GM23338 (cell line): ENCODE results near the gene LMAN1L. TPM values are rescaled to one million over a fixed set of nuclear protein-coding genes. Genes with fewer than 3 reads are reported as not detected.

Experiments
- ATAC-seq: fragments of 200-7000 bp; cut with Tn5 transposase; 3 replicates; pipeline ENCODE4 v1.9.1; 2020
- DNase-seq: peaks from one replicate; pipeline ENCODE4 v3.0.0-alpha.2; 2015; ENCODE audit warnings: low spot score
- H2AFZ ChIP-seq: fragments of 200-600 bp; sonication (generic); 2 replicates; pipeline ENCODE4 v1.8.0; 2016; ENCODE audit warnings: antibody characterized with exemption, mild to moderate bottlenecking, moderate library complexity
- H3F3A ChIP-seq: fragments of 200-600 bp; sonication (generic); replicated peaks from 2 replicates; pipeline ENCODE4 v1.8.0; 2017; ENCODE audit warnings: antibody characterized with exemption, mixed run types, low read depth
- H3K27ac ChIP-seq: fragments of 200-600 bp; sonication (generic); 2 replicates; pipeline ENCODE4 v1.6.1; 2016; ENCODE audit warnings: low read depth
- H3K27me3 ChIP-seq: fragments of 200-600 bp; sonication (generic); 2 replicates; pipeline ENCODE4 v1.8.0; 2016; ENCODE audit warnings: mild to moderate bottlenecking, mixed run types, moderate library complexity; ENCODE audit not compliant: insufficient read depth
- H3K36me3 ChIP-seq: fragments of 200-600 bp; sonication (generic); 2 replicates; pipeline ENCODE4 v1.8.0; 2016; ENCODE audit warnings: mild to moderate bottlenecking; ENCODE audit not compliant: insufficient read depth
- H3K4me1 ChIP-seq: fragments of 200-600 bp; sonication (generic); 2 replicates; pipeline ENCODE4 v1.8.0; 2016; ENCODE audit warnings: mild to moderate bottlenecking, moderate library complexity; ENCODE audit not compliant: insufficient read depth
- H3K4me2 ChIP-seq: fragments of 200-600 bp; sonication (generic); 2 replicates; pipeline ENCODE4 v1.7.1; 2017; ENCODE audit warnings: mixed run types
- H3K4me3 ChIP-seq: fragments of 200-600 bp; sonication (generic); 2 replicates; pipeline ENCODE4 v1.6.1; 2016; ENCODE audit warnings: mixed run types
- H3K79me2 ChIP-seq: fragments of 200-600 bp; sonication (generic); replicated peaks from 2 replicates; pipeline ENCODE4 v1.8.0; 2017; ENCODE audit warnings: mild to moderate bottlenecking; ENCODE audit not compliant: insufficient read depth
- H3K9me2 ChIP-seq: fragments of 200-600 bp; sonication (generic); 2 replicates; pipeline ENCODE4 v1.8.0; 2017; ENCODE audit not compliant: insufficient read depth
- H4K20me1 ChIP-seq: fragments of 200-600 bp; sonication (generic); replicated peaks from 2 replicates; pipeline ENCODE4 v1.8.0; 2017; ENCODE audit warnings: mild to moderate bottlenecking; ENCODE audit not compliant: insufficient read depth
- H3K27ac Mint-ChIP-seq: 2 replicates; pipeline ENCODE4 v1.8.0; 2020; ENCODE audit warnings: inconsistent platforms, mild to moderate bottlenecking, moderate library complexity, mixed read lengths
- H3K27me3 Mint-ChIP-seq: 3 replicates; pipeline ENCODE4 v1.8.0; 2022; ENCODE audit warnings: low read depth, mild to moderate bottlenecking, moderate library complexity, mixed read lengths, inconsistent platforms; ENCODE audit not compliant: insufficient read depth, poor library complexity
- H3K36me3 Mint-ChIP-seq: 3 replicates; pipeline ENCODE4 v1.8.0; 2021; ENCODE audit warnings: low read depth, mild to moderate bottlenecking, inconsistent platforms, moderate library complexity, mixed read lengths
- H3K4me1 Mint-ChIP-seq: 3 replicates; pipeline ENCODE4 v1.8.0; 2020; ENCODE audit warnings: mild to moderate bottlenecking, inconsistent platforms, mixed read lengths
- H3K4me3 Mint-ChIP-seq: 3 replicates; pipeline ENCODE4 v1.8.0; 2021; ENCODE audit warnings: moderate library complexity, mild to moderate bottlenecking, inconsistent platforms, mixed read lengths
- H3K9me3 Mint-ChIP-seq: 3 replicates; pipeline ENCODE4 v1.8.0; 2020; ENCODE audit warnings: moderate library complexity, mild to moderate bottlenecking, inconsistent platforms, mixed read lengths
- CREB1 ChIP-seq: fragments of 250-450 bp; sonication (Bioruptor Pico); IDR thresholded peaks from 2 replicates; pipeline ENCODE4 v1.5.0; 2020; ENCODE audit warnings: low read depth, mild to moderate bottlenecking, moderate library complexity
- ETS1 ChIP-seq: IDR thresholded peaks from 2 replicates; pipeline ENCODE4 v1.6.1; 2016; ENCODE audit warnings: antibody characterized with exemption
- EZH2 ChIP-seq: fragments of 200-600 bp; sonication (generic); IDR thresholded peaks from one replicate; pipeline ENCODE4 v1.8.0; 2017; ENCODE audit warnings: antibody characterized with exemption, mild to moderate bottlenecking, low read depth; ENCODE audit not compliant: unreplicated experiment
- EZH2phosphoT487 ChIP-seq: fragments of 200-600 bp; sonication (generic); IDR thresholded peaks from one replicate; pipeline ENCODE4 v1.8.1; 2018; ENCODE audit warnings: antibody characterized with exemption; ENCODE audit not compliant: unreplicated experiment
- JUNB ChIP-seq: IDR thresholded peaks from one replicate; pipeline ENCODE4 v1.6.1; 2016; ENCODE audit warnings: antibody characterized with exemption; ENCODE audit not compliant: unreplicated experiment
- NANOG ChIP-seq: IDR thresholded peaks from 2 replicates; pipeline ENCODE4 v1.6.1; 2016; ENCODE audit warnings: antibody characterized with exemption, borderline replicate concordance
- POLR2AphosphoS5 ChIP-seq: IDR thresholded peaks from 2 replicates; pipeline ENCODE4 v1.6.1; 2016; ENCODE audit warnings: antibody characterized with exemption, low read depth
- REST ChIP-seq: IDR thresholded peaks from one replicate; pipeline ENCODE4 v1.6.1; 2018; ENCODE audit warnings: antibody characterized with exemption; ENCODE audit not compliant: unreplicated experiment
- STAT1 ChIP-seq: IDR thresholded peaks from one replicate; pipeline ENCODE4 v1.6.1; 2016; ENCODE audit warnings: antibody characterized with exemption; ENCODE audit not compliant: unreplicated experiment
- ZNF114 ChIP-seq: fragments of 250-450 bp; sonication (Bioruptor Pico); IDR thresholded peaks from 2 replicates; pipeline ENCODE4 v1.5.0; 2020; ENCODE audit warnings: mild to moderate bottlenecking, moderate library complexity
- polyA plus RNA-seq: library from polyadenylated mRNA; unstranded; fragments of >200 nt; fragmentation: Nextera tagmentation; extraction: Ambion mirVana; gene quantifications from 2 replicates; pipeline ENCODE4 v1.2.1, GENCODE V29; 2016
- total RNA-seq: library from RNA; depleted of rRNA; stranded (reverse); fragments of >200 nt; shearing (Covaris generic); gene quantifications from 2 replicates; pipeline ENCODE4 v1.2.3, GENCODE V29; 2014
- TF ChIP-seq, protein P1 (sequence below), 2 experiments: fragments of 200-600 bp in 1 of 2; sonication (generic) in 1 of 2; conservative IDR thresholded peaks; 2 replicates each; pipeline versions ENCODE4 v1.5.1 to v1.6.1; 2016 to 2017; ENCODE audit warnings: antibody characterized with exemption in 2 of 2, low read depth in 2 of 2, mild to moderate bottlenecking in 2 of 2, moderate library complexity in 1 of 2
- TF ChIP-seq, protein P2 (sequence below): fragments of 250-450 bp; sonication (Bioruptor Pico); IDR thresholded peaks from 2 replicates; pipeline ENCODE4 v1.5.0; 2020; ENCODE audit warnings: mild to moderate bottlenecking, moderate library complexity

The LMAN1L gene
- total and polyA plus RNA-seq, 2 experiments from 2014 or later: not detected

- Histone ChIP-seq H3K4me3 (no peak overlapping the region), H3K27ac (no peak overlapping the region), H3K27me3 (no peaks in the 10 kb centered on the region), H4K20me1 (peaks cover 50% of the 10 kb centered on the region), H3K79me2 (peaks cover 16% of the 10 kb centered on the region), H3K4me2 (peak overlapping the region; percentile 69), H2AFZ (no peak overlapping the region), H3K9me2 (no peaks in the 10 kb centered on the region), H3K4me1 (peaks cover 26% of the 10 kb centered on the region), H3K36me3 (no peaks in the 10 kb centered on the region), H3F3A (peaks cover 7% of the 10 kb centered on the region)
- H3K36me3 Mint-ChIP-seq: no peaks in the 10 kb centered on the region
- peak; percentile 60 for DNase-seq
- TF ChIP-seq NANOG (no peak), ZNF114 (no peak), EZH2phosphoT487 (no peak), JUNB (no peak), CREB1 (CRISPR knock-in tag) (no peak), POLR2AphosphoS5 (no peak), EZH2 (no peak), ETS1 (no peak), REST (no peak), STAT1 (no peak)
- TF ChIP-seq, protein P1, sequence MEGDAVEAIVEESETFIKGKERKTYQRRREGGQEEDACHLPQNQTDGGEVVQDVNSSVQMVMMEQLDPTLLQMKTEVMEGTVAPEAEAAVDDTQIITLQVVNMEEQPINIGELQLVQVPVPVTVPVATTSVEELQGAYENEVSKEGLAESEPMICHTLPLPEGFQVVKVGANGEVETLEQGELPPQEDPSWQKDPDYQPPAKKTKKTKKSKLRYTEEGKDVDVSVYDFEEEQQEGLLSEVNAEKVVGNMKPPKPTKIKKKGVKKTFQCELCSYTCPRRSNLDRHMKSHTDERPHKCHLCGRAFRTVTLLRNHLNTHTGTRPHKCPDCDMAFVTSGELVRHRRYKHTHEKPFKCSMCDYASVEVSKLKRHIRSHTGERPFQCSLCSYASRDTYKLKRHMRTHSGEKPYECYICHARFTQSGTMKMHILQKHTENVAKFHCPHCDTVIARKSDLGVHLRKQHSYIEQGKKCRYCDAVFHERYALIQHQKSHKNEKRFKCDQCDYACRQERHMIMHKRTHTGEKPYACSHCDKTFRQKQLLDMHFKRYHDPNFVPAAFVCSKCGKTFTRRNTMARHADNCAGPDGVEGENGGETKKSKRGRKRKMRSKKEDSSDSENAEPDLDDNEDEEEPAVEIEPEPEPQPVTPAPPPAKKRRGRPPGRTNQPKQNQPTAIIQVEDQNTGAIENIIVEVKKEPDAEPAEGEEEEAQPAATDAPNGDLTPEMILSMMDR (conservative IDR thresholded peaks at IDR 0.05; ENCODE audit: low read depth in 2 of 2): no peak
- TF ChIP-seq, protein P2, sequence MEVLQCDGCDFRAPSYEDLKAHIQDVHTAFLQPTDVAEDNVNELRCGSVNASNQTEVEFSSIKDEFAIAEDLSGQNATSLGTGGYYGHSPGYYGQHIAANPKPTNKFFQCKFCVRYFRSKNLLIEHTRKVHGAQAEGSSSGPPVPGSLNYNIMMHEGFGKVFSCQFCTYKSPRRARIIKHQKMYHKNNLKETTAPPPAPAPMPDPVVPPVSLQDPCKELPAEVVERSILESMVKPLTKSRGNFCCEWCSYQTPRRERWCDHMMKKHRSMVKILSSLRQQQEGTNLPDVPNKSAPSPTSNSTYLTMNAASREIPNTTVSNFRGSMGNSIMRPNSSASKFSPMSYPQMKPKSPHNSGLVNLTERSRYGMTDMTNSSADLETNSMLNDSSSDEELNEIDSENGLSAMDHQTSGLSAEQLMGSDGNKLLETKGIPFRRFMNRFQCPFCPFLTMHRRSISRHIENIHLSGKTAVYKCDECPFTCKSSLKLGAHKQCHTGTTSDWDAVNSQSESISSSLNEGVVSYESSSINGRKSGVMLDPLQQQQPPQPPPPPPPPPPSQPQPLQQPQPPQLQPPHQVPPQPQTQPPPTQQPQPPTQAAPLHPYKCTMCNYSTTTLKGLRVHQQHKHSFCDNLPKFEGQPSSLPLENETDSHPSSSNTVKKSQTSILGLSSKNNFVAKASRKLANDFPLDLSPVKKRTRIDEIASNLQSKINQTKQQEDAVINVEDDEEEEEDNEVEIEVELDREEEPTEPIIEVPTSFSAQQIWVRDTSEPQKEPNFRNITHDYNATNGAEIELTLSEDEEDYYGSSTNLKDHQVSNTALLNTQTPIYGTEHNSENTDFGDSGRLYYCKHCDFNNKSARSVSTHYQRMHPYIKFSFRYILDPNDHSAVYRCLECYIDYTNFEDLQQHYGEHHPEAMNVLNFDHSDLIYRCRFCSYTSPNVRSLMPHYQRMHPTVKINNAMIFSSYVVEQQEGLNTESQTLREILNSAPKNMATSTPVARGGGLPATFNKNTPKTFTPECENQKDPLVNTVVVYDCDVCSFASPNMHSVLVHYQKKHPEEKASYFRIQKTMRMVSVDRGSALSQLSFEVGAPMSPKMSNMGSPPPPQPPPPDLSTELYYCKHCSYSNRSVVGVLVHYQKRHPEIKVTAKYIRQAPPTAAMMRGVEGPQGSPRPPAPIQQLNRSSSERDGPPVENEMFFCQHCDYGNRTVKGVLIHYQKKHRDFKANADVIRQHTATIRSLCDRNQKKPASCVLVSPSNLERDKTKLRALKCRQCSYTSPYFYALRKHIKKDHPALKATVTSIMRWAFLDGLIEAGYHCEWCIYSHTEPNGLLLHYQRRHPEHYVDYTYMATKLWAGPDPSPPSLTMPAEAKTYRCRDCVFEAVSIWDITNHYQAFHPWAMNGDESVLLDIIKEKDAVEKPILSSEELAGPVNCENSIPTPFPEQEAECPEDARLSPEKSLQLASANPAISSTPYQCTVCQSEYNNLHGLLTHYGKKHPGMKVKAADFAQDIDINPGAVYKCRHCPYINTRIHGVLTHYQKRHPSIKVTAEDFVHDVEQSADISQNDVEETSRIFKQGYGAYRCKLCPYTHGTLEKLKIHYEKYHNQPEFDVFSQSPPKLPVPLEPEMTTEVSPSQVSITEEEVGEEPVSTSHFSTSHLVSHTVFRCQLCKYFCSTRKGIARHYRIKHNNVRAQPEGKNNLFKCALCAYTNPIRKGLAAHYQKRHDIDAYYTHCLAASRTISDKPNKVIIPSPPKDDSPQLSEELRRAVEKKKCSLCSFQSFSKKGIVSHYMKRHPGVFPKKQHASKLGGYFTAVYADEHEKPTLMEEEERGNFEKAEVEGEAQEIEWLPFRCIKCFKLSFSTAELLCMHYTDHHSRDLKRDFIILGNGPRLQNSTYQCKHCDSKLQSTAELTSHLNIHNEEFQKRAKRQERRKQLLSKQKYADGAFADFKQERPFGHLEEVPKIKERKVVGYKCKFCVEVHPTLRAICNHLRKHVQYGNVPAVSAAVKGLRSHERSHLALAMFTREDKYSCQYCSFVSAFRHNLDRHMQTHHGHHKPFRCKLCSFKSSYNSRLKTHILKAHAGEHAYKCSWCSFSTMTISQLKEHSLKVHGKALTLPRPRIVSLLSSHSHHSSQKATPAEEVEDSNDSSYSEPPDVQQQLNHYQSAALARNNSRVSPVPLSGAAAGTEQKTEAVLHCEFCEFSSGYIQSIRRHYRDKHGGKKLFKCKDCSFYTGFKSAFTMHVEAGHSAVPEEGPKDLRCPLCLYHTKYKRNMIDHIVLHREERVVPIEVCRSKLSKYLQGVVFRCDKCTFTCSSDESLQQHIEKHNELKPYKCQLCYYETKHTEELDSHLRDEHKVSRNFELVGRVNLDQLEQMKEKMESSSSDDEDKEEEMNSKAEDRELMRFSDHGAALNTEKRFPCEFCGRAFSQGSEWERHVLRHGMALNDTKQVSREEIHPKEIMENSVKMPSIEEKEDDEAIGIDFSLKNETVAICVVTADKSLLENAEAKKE (CRISPR knock-in tag): no peak
- peaks cover 32% of the 10 kb centered on the region for H3K4me1 Mint-ChIP-seq
- H3K27ac Mint-ChIP-seq: no peak overlapping the region
- ATAC-seq: peak; percentile 55
- peaks cover 22% of the 10 kb centered on the region for H3K27me3 Mint-ChIP-seq
- H3K9me3 Mint-ChIP-seq: no peaks in the 10 kb centered on the region
- no peak overlapping the region for H3K4me3 Mint-ChIP-seq
Measured at GRCh38 chr15:74788683-74789151, 23.9 kb upstream of the LMAN1L start.
